HG02970 (cell line): Measurements from ENCODE around the gene AKR1C8.
"Not testable (repeated sequence)": the region's sequence is repeated elsewhere in the genome, so short reads cannot be mapped to it uniquely, and the experiment has no call there.

Experiments used
- ATAC-seq: cut with Tn5 transposase; IDR thresholded peaks from one replicate; pipeline ENCODE4 v1.9.1; 2021; ENCODE audit warnings: mild to moderate bottlenecking, moderate library complexity, moderate number of reproducible peaks; ENCODE audit not compliant: unreplicated experiment, low FRiP score

AKR1C8 gene

GRCh38 chr10:5184987-5185775, at the start of gene AKR1C8:
Gene AKR1C8 (minus strand): TSS chr10:5185150. CDS start chr10:5185104, 46 bp downstream.
- ATAC-seq = no peak

DNA sequence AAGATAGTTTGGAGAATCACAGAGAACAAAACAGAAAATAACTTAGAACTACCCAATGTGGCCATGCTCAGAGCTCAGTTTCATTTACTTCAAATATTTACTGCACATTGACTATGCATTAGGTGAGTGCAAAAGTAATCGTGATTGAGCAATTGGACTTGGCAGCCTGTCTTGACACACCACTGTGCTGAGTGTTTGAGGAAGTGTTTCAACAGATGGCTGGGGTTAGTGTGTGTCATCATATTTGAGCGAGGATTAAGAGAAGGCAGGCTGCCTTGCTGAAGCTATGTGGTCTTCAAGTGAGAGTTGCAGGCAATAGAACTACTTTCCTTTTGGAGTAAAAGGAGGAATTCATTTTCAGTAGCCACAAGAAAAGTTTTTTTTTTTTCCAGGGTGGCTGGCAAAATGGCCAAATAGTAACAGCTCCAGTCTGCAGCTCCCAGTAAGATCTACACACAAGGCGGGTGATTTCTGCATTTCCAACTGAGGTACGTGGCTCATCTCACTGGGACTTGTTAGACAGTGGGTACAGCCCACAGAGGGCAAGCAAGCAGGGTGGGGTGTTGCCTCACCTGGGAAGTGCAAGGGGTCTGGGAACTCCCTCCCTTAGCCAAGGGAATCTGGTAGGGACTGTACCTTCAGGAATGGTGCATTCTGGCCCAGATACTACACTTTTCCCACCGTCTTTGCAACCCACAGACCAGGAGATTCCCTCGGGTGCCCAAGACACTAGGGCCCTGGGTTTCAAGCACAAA, 49.3 kb upstream of the AKR1C8 start:
- no peak for ATAC-seq

GRCh38 chr10:5233324-5233723, 48.4 kb upstream of the AKR1C8 start:
- no peak for ATAC-seq

GRCh38 chr10:5229019-5229418, 44.1 kb upstream of the AKR1C8 start:
- ATAC-seq = no peak

- ATAC-seq = not testable (repeated sequence)
These were observed 38.0 kb upstream of the AKR1C8 start for GRCh38 chr10:5222942-5223341.

DNA sequence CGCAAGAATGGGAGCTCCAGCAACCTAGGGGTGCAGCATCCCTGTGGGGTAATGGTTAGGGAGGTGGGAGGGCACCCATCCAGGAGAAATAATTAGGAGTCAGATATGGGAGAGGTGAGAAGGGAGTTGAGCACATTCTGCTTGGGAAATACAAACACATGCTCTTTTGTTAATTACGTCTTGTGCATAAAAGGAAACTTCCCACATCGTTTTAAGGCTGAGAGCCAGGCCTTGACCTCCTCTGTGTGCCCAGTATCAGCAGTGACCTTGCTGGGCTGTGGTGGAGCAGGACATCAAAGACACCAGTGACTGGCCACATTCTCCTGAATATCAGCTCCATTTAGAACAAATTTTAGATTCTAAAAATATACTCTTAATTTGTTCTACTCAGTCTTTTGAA, 34.3 kb upstream of the AKR1C8 start:
- no peak for ATAC-seq

DNA sequence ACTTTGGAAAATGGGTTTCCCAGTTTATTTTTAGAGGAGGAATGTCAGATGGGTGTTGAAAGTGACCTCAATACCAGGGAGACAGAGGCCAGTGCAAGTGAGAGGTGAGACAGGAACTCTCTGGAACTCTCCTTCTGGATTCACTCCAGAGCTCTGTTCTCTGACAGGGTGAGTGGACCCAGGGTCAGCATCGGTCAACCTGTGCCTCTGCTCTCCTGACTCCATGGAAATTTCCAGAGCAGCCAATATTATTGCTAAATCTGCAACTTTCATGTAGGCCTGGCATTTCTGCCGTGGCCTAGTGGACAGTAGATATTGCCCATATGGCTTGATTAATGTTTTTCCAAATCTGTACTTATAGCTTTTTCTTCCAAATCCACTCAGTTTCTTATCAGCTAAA, 31.9 kb upstream of the AKR1C8 start:
- ATAC-seq = no peak

DNA sequence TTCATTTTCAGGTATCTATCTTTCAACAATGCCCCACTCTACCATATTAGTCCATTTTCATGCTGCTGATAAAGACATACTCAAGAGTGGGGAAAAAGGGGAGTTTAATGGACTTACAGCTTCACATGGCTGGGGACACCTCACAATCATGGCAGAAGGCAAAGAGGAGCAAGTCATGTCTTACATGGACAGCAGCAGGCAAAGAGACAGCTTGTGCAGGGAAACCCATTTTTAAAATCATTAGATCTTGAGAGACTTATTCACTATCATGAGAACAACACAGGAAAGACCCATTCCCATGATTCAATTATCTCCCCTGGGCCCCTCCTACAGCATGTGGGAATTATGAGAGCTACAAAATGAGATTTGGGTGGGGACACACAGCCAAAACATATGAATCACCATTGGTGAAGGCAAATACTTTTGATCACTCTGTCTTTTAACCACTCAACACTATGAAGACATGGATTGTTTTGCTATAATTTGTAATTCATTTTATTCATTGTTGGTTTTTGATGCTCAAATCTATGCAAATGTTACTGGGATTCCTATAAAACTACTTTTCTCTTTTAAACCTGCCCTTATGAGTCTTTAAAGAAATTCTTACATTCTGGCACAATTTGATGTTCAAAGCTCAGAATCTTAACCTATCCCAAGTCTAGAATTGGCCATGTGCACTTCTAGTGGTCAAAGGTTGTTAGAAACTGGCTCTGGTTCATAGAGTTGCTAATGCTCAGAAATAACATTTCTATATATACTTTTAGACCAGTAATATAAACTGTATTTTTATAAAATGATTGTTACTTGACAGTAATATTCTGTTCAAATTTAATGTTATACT, 27.0 kb upstream of the AKR1C8 start:
- no peak for ATAC-seq

DNA sequence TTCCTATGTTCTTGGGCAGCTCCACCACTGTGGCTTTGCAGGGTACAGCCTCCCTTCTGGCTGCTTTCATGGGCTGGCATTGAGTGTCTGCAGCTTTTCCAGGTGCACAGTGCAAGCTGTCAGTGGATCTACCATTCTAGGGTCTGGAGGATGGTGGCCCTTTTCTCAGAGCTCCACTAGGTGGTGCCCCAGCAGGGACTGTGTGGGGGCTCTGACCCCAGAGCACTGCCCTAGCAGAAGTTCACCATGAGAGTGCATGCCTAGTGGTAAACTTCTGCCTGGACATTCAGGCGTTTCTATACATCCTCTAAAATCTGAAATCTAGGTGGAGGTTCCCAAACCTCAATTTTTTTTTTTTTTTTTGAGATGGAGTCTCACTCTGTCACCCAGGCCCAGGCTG, 25.3 kb upstream of the AKR1C8 start:
- ATAC-seq = not testable (repeated sequence)

DNA sequence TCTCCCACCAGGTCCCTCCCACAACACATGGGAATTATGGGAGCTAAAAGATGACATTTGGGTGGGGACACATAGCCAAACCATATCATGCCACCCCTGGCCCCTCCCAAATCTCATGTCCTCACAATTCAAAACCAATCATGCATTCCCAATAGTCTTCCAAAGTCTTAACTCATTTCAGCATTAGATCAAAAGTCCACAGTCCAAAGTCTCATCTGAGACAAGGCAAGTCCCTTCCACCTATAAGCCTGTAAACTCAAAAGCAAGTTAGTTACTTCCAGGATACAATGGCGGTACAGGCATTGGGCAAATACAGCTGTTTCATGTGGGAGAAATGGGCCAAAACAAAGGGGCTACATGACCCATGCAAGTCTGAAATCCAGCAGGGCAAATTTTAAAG, 24.8 kb upstream of the AKR1C8 start:
- not testable (repeated sequence) for ATAC-seq

DNA sequence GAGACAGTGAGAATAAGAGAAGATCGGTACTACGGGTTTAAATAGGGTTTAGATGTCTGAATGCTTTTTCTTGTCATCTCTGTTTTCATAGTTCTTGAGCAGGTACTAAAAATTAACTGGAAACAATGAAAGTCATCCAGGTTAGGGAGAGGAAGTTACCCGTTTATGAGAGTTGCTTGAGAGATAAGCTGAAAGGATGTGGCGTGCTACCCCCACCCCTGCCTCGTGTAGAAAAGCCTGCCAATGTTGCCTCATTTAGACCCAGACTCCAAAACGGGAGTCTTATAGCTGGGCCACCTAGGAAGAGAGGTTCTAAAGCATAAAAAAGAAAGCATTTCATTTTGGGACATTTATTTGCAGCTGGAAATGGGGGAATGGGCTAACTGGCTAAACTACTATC, 21.8 kb upstream of the AKR1C8 start:
- ATAC-seq = no peak

- ATAC-seq = no peak
These were observed 14.4 kb upstream of the AKR1C8 start for GRCh38 chr10:5199398-5199797.

GRCh38 chr10:5198386-5198785, 13.4 kb upstream of the AKR1C8 start:
- no peak for ATAC-seq

GRCh38 chr10:5196702-5197113, 11.8 kb upstream of the AKR1C8 start, which contains the start of gene AKR1C4:
Gene AKR1C4 (plus strand): TSS chr10:5196837. CDS start chr10:5196868, 31 bp downstream.
- no peak for ATAC-seq

GRCh38 chr10:5195727-5196374, 10.9 kb upstream of the AKR1C8 start:
- ATAC-seq = no peak

GRCh38 chr10:5194431-5194830, 9.5 kb upstream of the AKR1C8 start:
- ATAC-seq = no peak

DNA sequence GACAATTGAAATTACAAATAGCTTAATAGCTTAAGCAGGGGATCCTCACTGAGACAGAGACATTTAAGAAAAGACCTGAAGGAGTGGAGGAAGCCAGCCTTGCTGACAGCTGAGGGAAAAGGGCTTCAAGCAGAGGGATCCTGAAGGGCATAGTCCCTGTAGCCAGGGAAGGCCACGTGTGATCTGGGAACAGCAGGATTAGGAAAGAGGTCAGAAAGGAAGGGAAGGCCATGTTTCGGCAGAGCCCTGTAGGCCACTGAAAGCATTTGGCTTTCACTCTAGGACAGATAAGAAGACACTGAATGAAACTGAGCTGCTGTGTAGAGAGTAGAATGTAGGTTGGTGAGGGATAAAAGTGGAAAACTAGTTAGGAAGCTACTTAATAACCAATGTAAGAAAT, 3.4 kb upstream of the AKR1C8 start:
- ATAC-seq = no peak

DNA sequence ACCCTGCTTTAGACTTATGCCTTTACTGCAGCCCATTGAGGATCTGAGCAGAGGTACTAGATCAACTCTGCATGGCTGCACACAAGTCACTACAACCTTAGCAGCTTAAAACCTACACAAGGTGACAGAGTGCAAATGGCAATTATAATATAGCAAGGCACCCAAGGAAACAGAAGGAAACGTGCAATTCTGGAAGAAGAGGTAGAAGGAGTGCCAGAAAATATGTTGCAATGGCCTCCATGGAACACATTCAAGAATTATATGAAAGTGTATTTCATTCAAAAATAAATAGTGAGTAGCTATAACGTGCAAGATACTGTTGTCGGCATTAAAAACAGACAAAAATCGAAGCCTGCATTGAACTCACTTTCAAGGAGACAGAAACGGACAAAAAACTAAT, 2.9 kb upstream of the AKR1C8 start:
- no peak for ATAC-seq

DNA sequence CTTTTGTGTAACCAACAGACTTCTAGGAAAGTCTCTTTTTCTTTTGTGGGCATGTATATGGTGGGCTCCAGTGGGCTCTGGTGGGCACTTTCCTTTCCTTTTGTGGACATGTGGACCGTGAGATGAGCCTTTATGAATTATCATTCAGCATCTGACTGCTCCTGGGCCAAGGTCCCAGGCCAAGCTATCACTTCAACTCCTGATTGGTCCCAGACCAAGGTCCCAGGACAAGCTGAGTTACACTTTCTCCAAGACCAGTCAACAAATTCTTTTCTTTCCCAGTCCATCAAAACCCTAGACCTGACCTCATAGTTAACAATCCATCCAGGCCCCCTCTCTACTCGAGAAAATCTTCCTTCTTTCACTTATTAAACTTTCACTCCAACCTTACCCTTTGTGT, 1.0 kb downstream of the AKR1C8 start:
- ATAC-seq = no peak

DNA sequence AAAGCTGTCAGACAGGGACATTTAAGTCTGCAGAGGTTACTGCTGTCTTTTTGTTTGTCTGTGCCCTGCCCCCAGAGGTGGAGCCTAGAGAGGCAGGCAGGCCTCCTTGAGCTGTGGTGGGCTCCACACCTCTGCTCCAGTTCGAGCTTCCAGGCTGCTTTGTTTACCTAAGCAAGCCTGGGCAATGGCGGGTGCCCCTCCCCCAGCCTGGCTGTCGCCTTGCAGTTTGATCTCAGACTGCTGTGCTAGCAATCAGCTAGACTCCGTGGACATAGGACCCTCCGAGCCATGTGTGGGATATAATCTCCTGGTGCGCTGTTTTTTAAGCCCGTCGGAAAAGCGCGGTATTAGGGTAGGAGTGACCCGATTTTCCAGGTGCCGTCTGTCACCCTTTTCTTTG, 4.4 kb downstream of the AKR1C8 start:
- ATAC-seq = not testable (repeated sequence)
